ENCODE measurements around the gene ZW10. TPM values are rescaled to one million over a fixed set of nuclear protein-coding genes. Genes with fewer than 3 reads are reported as not detected.

Gene ZW10

DNA sequence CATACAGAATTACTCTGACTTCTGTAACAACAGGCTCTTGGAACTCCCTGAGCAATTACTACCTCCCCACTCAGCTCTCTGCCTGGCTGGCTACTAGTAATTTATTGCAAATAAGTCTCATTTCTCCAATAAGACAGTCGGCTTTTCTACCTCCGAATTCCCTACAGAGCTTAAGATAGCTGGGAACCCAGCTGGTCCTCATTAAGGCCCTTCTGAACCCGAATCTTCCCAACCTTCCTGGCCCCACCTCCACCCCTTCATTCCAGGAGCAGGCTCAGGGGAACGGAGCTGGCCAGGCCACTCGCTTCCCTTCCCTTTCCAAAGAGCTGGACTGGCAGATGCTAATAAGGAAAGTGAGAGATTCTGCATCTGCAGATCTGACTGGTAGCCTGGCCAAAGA is 89.0 kb downstream of the ZW10 start:
- Histone ChIP-seq H2BK120ac (ENCODE audit: low read depth, low read length) (no peak overlapping the region), H3K79me1 (ENCODE audit: low read depth, low read length) (no peaks in the 10 kb centered on the region), H3K4me1 (ENCODE audit: control insufficient read depth in 2 of 2, insufficient read depth in 1 of 2, low read depth in 1 of 2, low read length in 2 of 2) (peaks cover 2 to 5% of the 10 kb centered on the region in 2 donors), H3K14ac (ENCODE audit: low read length) (no peak overlapping the region), H2AK5ac (ENCODE audit: low read depth, low read length) (no peak overlapping the region), H2BK12ac (ENCODE audit: low read length) (no peak overlapping the region), H3K36me3 (replicated peaks in 1 of 2; ENCODE audit: control insufficient read depth in 2 of 2, insufficient read depth in 2 of 2, low read length in 2 of 2) (no peaks in the 10 kb centered on the region), H3K4me3 (ENCODE audit: low read length in 2 of 2) (no peak overlapping the region), H3K4me2 (ENCODE audit: insufficient read depth, low read length, poor library complexity, severe bottlenecking) (no peak overlapping the region), H3K9me3 (replicated peaks in 1 of 2; ENCODE audit: control insufficient read depth in 2 of 2, insufficient read depth in 1 of 2, low read depth in 1 of 2, low read length in 2 of 2) (no peaks in the 10 kb centered on the region), H3K4ac (ENCODE audit: low read length) (no peak overlapping the region), H2AFZ (ENCODE audit: low read length) (no peak overlapping the region), H2BK15ac (ENCODE audit: low read length) (no peak overlapping the region), H4K8ac (ENCODE audit: low read depth, low read length) (no peak overlapping the region), H3K23ac (ENCODE audit: low read depth, low read length, poor library complexity) (no peak overlapping the region), H4K91ac (ENCODE audit: low read depth, low read length, poor library complexity) (no peak overlapping the region), H3K27ac (replicated peaks; ENCODE audit: low read length) (no peak overlapping the region), H3K27me3 (ENCODE audit: control insufficient read depth in 3 of 3, insufficient read depth in 3 of 3, low read depth in 1 of 3, low read length in 3 of 3) (no peaks in the 10 kb centered on the region), H2BK5ac (ENCODE audit: low read length) (no peak overlapping the region), H3K18ac (ENCODE audit: low read length) (no peak overlapping the region), H3K9ac (ENCODE audit: low read depth, low read length, poor library complexity) (no peak overlapping the region)
- no peak for DNase-seq (ENCODE audit: low spot score)
- no CpG with 5 or more reads among the region's 5 CpGs for WGBS, 2 donors (ENCODE audit: extremely low coverage in 2 of 2, insufficient read length in 2 of 2, insufficient replicate concordance in 1 of 2)

GRCh38 chr11:113683481-113684046 is 89.9 kb downstream of the ZW10 start:
- Histone ChIP-seq H3K4me3 (ENCODE audit: low read length in 2 of 2) (no peak overlapping the region), H3K14ac (ENCODE audit: low read length) (no peak overlapping the region), H3K4ac (ENCODE audit: low read length) (no peak overlapping the region), H3K36me3 (replicated peaks in 1 of 2; ENCODE audit: control insufficient read depth in 2 of 2, insufficient read depth in 2 of 2, low read length in 2 of 2) (no peaks in the 10 kb centered on the region), H3K18ac (ENCODE audit: low read length) (no peak overlapping the region), H4K8ac (ENCODE audit: low read depth, low read length) (no peak overlapping the region), H2BK12ac (ENCODE audit: low read length) (no peak overlapping the region), H3K9ac (ENCODE audit: low read depth, low read length, poor library complexity) (no peak overlapping the region), H2BK120ac (ENCODE audit: low read depth, low read length) (no peak overlapping the region), H2BK5ac (ENCODE audit: low read length) (no peak overlapping the region), H3K23ac (ENCODE audit: low read depth, low read length, poor library complexity) (no peak overlapping the region), H3K4me1 (ENCODE audit: control insufficient read depth in 2 of 2, insufficient read depth in 1 of 2, low read depth in 1 of 2, low read length in 2 of 2) (peaks cover 2 to 5% of the 10 kb centered on the region in 2 donors), H3K79me1 (ENCODE audit: low read depth, low read length) (no peaks in the 10 kb centered on the region), H2AK5ac (ENCODE audit: low read depth, low read length) (no peak overlapping the region), H3K4me2 (ENCODE audit: insufficient read depth, low read length, poor library complexity, severe bottlenecking) (no peak overlapping the region), H3K27ac (replicated peaks; ENCODE audit: low read length) (no peak overlapping the region), H2AFZ (ENCODE audit: low read length) (no peak overlapping the region), H3K9me3 (replicated peaks in 1 of 2; ENCODE audit: control insufficient read depth in 2 of 2, insufficient read depth in 1 of 2, low read depth in 1 of 2, low read length in 2 of 2) (no peaks in the 10 kb centered on the region), H3K27me3 (ENCODE audit: control insufficient read depth in 3 of 3, insufficient read depth in 3 of 3, low read depth in 1 of 3, low read length in 3 of 3) (no peaks in the 10 kb centered on the region), H2BK15ac (ENCODE audit: low read length) (no peak overlapping the region), H4K91ac (ENCODE audit: low read depth, low read length, poor library complexity) (no peak overlapping the region)
- DNase-seq (ENCODE audit: low spot score), result no peak
- WGBS, 2 donors (ENCODE audit: extremely low coverage in 2 of 2, insufficient read length in 2 of 2, insufficient replicate concordance in 1 of 2), result no CpG with 5 or more reads among the region's 6 CpGs

Small RNA genes lying within 50 kb of the gene (small RNA-seq; reads per million reads assigned to genes)
- gene LRRC37A13P (ENCODE audit: insufficient read depth) (not detected), gene RPS29P19 (ENCODE audit: insufficient read depth) (not detected)

Measured in neuronal stem cell (in vitro differentiated cells).